ENCODE results near the gene PPP1R15A.
"Not testable (repeated sequence)": the region's sequence is repeated elsewhere in the genome, so short reads cannot be mapped to it uniquely, and the experiment has no call there.

The PPP1R15A gene

GRCh38 chr19:48915757-48916156 is 43.5 kb downstream of the PPP1R15A start:
- no peak for DNase-seq (ENCODE audit: low read depth)

GRCh38 chr19:48918071-48918470 is 45.9 kb downstream of the PPP1R15A start:
- no peak for DNase-seq (ENCODE audit: low read depth)

- peak; percentile 36 for DNase-seq (ENCODE audit: low read depth)
Observed at GRCh38 chr19:48918801-48919247, 46.6 kb downstream of the PPP1R15A start.

GRCh38 chr19:48919271-48919670 is 47.0 kb downstream of the PPP1R15A start:
- DNase-seq (ENCODE audit: low read depth) = not testable (repeated sequence)

- no peak for DNase-seq (ENCODE audit: low read depth)
Observed at GRCh38 chr19:48920949-48921348, 48.7 kb downstream of the PPP1R15A start.

- no peak for DNase-seq (ENCODE audit: low read depth)
Observed at GRCh38 chr19:48921721-48922500, 49.7 kb downstream of the PPP1R15A start.

- DNase-seq (ENCODE audit: low read depth) = no peak
Observed at GRCh38 chr19:48922548-48923490, 50.6 kb downstream of the PPP1R15A start.

- DNase-seq (ENCODE audit: low read depth) = peak; percentile 92
Observed at GRCh38 chr19:48925240-48925843, 53.1 kb downstream of the PPP1R15A start.
